WTC11 (cell line): Measurements from ENCODE around the gene TATDN2. TPM values are rescaled to one million over a fixed set of nuclear protein-coding genes. Genes with fewer than 3 reads are reported as not detected.
A peak's percentile ranks its signal among the peaks of the same experiment; 100 is the strongest.

Source experiments
- AFF4 ChIP-seq: sonication (generic); formaldehyde crosslinking; IDR thresholded peaks from 2 replicates; pipeline ENCODE4 v1.8.1; 2023; ENCODE audit warnings: mild to moderate bottlenecking, missing genetic modification reagents, borderline replicate concordance
- AR ChIP-seq: fragments of 250-450 bp; sonication (Bioruptor Pico); IDR thresholded peaks from 2 replicates; pipeline ENCODE4 v1.9.0; 2021; ENCODE audit warnings: mild to moderate bottlenecking
- ATF2 ChIP-seq: sonication (generic); formaldehyde crosslinking; IDR thresholded peaks from 2 replicates; pipeline ENCODE4 v1.8.1; 2022; ENCODE audit warnings: low read depth, missing genetic modification reagents, borderline replicate concordance
- E2F4 ChIP-seq: sonication (generic); formaldehyde crosslinking; IDR thresholded peaks from 2 replicates; pipeline ENCODE4 v1.8.1; 2022; ENCODE audit warnings: low read depth, mild to moderate bottlenecking, moderate library complexity, missing genetic modification reagents, borderline replicate concordance
- FOXP1 ChIP-seq: sonication (generic); formaldehyde crosslinking; IDR thresholded peaks from 2 replicates; pipeline ENCODE4 v1.8.0; 2022; ENCODE audit warnings: missing genetic modification reagents, mild to moderate bottlenecking, moderate library complexity, borderline replicate concordance
- PRRX2 ChIP-seq: fragments of 250-450 bp; sonication (Bioruptor Pico); IDR thresholded peaks from 2 replicates; pipeline ENCODE4 v1.8.0; 2021; ENCODE audit warnings: mild to moderate bottlenecking
- SMAD3 ChIP-seq: sonication (generic); formaldehyde crosslinking; IDR thresholded peaks from 2 replicates; pipeline ENCODE4 v1.8.0; 2022; ENCODE audit warnings: missing genetic modification reagents, mild to moderate bottlenecking, borderline replicate concordance
- SMAD4 ChIP-seq: sonication (generic); formaldehyde crosslinking; IDR thresholded peaks from 2 replicates; pipeline ENCODE4 v1.8.0; 2022; ENCODE audit warnings: mild to moderate bottlenecking, missing genetic modification reagents
- SP1 ChIP-seq: sonication (generic); formaldehyde crosslinking; conservative IDR thresholded peaks from 2 replicates; pipeline ENCODE4 v1.8.1; 2022; ENCODE audit warnings: missing genetic modification reagents
- TEAD1 ChIP-seq: sonication (generic); formaldehyde crosslinking; IDR thresholded peaks from 2 replicates; pipeline ENCODE4 v1.8.0; 2022; ENCODE audit warnings: mild to moderate bottlenecking, missing genetic modification reagents
- TEAD4 ChIP-seq: sonication (generic); formaldehyde crosslinking; IDR thresholded peaks from 2 replicates; pipeline ENCODE4 v1.8.0; 2022; ENCODE audit warnings: mild to moderate bottlenecking, missing genetic modification reagents
- ZNF263 ChIP-seq: sonication (generic); formaldehyde crosslinking; IDR thresholded peaks from 2 replicates; pipeline ENCODE4 v1.8.1; 2022; ENCODE audit warnings: low read depth, mild to moderate bottlenecking, moderate library complexity, missing genetic modification reagents
- ZNF512 ChIP-seq: sonication (generic); formaldehyde crosslinking; IDR thresholded peaks from 2 replicates; pipeline ENCODE4 v1.8.1; 2022; ENCODE audit warnings: missing genetic modification reagents, borderline replicate concordance
- ZNF532 ChIP-seq: fragments of 250-450 bp; sonication (Bioruptor Pico); IDR thresholded peaks from 2 replicates; pipeline ENCODE4 v1.9.0; 2021; ENCODE audit warnings: mild to moderate bottlenecking, borderline replicate concordance
- total RNA-seq: library from RNA; stranded (reverse); gene quantifications from 3 replicates; pipeline ENCODE4 v1.2.3, GENCODE V29; 2021
- TF ChIP-seq, protein P1 (sequence below): sonication (generic); formaldehyde crosslinking; IDR thresholded peaks from 2 replicates; pipeline ENCODE4 v1.8.0; 2022; ENCODE audit warnings: mild to moderate bottlenecking, missing genetic modification reagents
- TF ChIP-seq, protein P2 (sequence below): fragments of 250-450 bp; sonication (Bioruptor Pico); IDR thresholded peaks from 2 replicates; pipeline ENCODE4 v2.1.2; 2022; ENCODE audit warnings: mild to moderate bottlenecking, moderate library complexity
- TF ChIP-seq, protein P3 (sequence below): fragments of 250-450 bp; sonication (Bioruptor Pico); IDR thresholded peaks from 2 replicates; pipeline ENCODE4 v1.9.0; 2021; ENCODE audit warnings: moderate library complexity, mild to moderate bottlenecking, inconsistent platforms, borderline replicate concordance

TATDN2 gene
- total RNA-seq, 1 experiment from 2014 or later, result 31.7 TPM

GRCh38 chr3:10248984-10249748, 907 bp downstream of the TATDN2 start (continued):
- no peak for TF ChIP-seq ATF2
- no peak for TF ChIP-seq SMAD4 (CRISPR knock-in tag)
- no peak for TF ChIP-seq TEAD4 (CRISPR knock-in tag)
- TF ChIP-seq AFF4 (CRISPR knock-in tag), result no peak
- 0 out of 2 replicates have a peak, but pooled peaks have one; percentile 30 for TF ChIP-seq SMAD3 (CRISPR knock-in tag)
- TF ChIP-seq, protein P1, sequence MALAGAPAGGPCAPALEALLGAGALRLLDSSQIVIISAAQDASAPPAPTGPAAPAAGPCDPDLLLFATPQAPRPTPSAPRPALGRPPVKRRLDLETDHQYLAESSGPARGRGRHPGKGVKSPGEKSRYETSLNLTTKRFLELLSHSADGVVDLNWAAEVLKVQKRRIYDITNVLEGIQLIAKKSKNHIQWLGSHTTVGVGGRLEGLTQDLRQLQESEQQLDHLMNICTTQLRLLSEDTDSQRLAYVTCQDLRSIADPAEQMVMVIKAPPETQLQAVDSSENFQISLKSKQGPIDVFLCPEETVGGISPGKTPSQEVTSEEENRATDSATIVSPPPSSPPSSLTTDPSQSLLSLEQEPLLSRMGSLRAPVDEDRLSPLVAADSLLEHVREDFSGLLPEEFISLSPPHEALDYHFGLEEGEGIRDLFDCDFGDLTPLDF (CRISPR knock-in tag), result no peak
- TF ChIP-seq, protein P2, sequence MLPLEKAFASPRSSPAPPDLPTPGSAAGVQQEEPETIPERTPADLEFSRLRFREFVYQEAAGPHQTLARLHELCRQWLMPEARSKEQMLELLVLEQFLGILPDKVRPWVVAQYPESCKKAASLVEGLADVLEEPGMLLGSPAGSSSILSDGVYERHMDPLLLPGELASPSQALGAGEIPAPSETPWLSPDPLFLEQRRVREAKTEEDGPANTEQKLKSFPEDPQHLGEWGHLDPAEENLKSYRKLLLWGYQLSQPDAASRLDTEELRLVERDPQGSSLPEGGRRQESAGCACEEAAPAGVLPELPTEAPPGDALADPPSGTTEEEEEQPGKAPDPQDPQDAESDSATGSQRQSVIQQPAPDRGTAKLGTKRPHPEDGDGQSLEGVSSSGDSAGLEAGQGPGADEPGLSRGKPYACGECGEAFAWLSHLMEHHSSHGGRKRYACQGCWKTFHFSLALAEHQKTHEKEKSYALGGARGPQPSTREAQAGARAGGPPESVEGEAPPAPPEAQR, result no peak
- peak; percentile 89 for TF ChIP-seq ZNF263 (CRISPR knock-in tag)
- no peak for TF ChIP-seq AR (CRISPR knock-in tag)
- no peak for TF ChIP-seq ZNF532
- no peak for TF ChIP-seq FOXP1 (CRISPR knock-in tag)
- TF ChIP-seq E2F4, result no peak
- TF ChIP-seq TEAD1, result no peak
- 0 out of 2 replicates have a peak, but pooled peaks have one; percentile 18 for TF ChIP-seq SP1 (CRISPR knock-in tag)
- no peak for TF ChIP-seq ZNF512 (CRISPR knock-in tag)
- TF ChIP-seq PRRX2, result no peak
- TF ChIP-seq, protein P3, sequence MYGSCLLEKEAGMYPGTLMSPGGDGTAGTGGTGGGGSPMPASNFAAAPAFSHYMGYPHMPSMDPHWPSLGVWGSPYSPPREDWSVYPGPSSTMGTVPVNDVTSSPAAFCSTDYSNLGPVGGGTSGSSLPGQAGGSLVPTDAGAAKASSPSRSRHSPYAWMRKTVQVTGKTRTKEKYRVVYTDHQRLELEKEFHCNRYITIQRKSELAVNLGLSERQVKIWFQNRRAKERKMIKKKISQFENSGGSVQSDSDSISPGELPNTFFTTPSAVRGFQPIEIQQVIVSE (CRISPR knock-in tag), result no peak
